SU-DHL-6 (cell line): ENCODE data around the gene TMEM212.

Experiments used
- H2AFZ ChIP-seq: fragments of 200-600 bp; sonication (generic); 2 replicates; pipeline ENCODE4 v1.6.1; 2014; ENCODE audit warnings: low read depth, mild to moderate bottlenecking, moderate library complexity, mixed read lengths, antibody characterized with exemption, low read length; ENCODE audit not compliant: severe bottlenecking
- H3F3A ChIP-seq: fragments of 200-600 bp; shearing (Covaris generic); 2 replicates; pipeline ENCODE4 v1.6.0; 2016; ENCODE audit warnings: antibody characterized with exemption, mild to moderate bottlenecking; ENCODE audit not compliant: insufficient read depth
- H3K27ac ChIP-seq: fragments of 200-600 bp; sonication (generic); 2 replicates; pipeline ENCODE4 v1.5.1; 2016; ENCODE audit warnings: low read depth, mild to moderate bottlenecking, low read length, moderate library complexity, mixed read lengths
- H3K27me3 ChIP-seq: fragments of 200-600 bp; sonication (generic), shearing (Covaris generic); 2 replicates; pipeline ENCODE4 v1.6.0; 2014; ENCODE audit warnings: mild to moderate bottlenecking, low read length
- H3K36me3 ChIP-seq: fragments of 200-600 bp; sonication (generic); 2 replicates; pipeline ENCODE4 v1.6.1; 2014; ENCODE audit warnings: mild to moderate bottlenecking, low read length, mixed read lengths
- H3K4me2 ChIP-seq: fragments of 300-600, 200-600 bp; shearing (Covaris generic), sonication (generic); 2 replicates; pipeline ENCODE4 v1.6.0; 2014; ENCODE audit warnings: low read length, low read depth, mild to moderate bottlenecking; ENCODE audit not compliant: poor library complexity, severe bottlenecking
- H3K4me3 ChIP-seq: fragments of 200-600 bp; sonication (generic); 2 replicates; pipeline ENCODE4 v1.5.1; 2014; ENCODE audit warnings: antibody characterized with exemption, low read length, mild to moderate bottlenecking, mixed read lengths; ENCODE audit not compliant: insufficient read depth, poor library complexity, severe bottlenecking
- H3K79me2 ChIP-seq: fragments of 200-600 bp; sonication (generic); 2 replicates; pipeline ENCODE4 v1.6.1; 2014; ENCODE audit warnings: mild to moderate bottlenecking, low read length, moderate library complexity; ENCODE audit not compliant: insufficient read depth
- H3K9ac ChIP-seq: fragments of 200-600 bp; sonication (generic); 2 replicates; pipeline ENCODE4 v1.7.0; 2014; ENCODE audit warnings: mild to moderate bottlenecking, low read length
- H3K9me2 ChIP-seq: fragments of 200-600 bp; sonication (generic); replicated peaks from 2 replicates; pipeline ENCODE4 v1.6.1; 2014; ENCODE audit warnings: low read length; ENCODE audit not compliant: insufficient read depth
- H3K9me3 ChIP-seq: fragments of 200-600 bp; sonication (generic); 2 replicates; pipeline ENCODE4 v1.6.1; 2014; ENCODE audit warnings: low read length, mixed read lengths; ENCODE audit not compliant: insufficient read depth
- H4K20me1 ChIP-seq: fragments of 200-600 bp; sonication (generic); 2 replicates; pipeline ENCODE4 v1.6.1; 2014; ENCODE audit warnings: low read depth, mild to moderate bottlenecking, antibody characterized with exemption, low read length, moderate library complexity, mixed read lengths
- EZH2phosphoT487 ChIP-seq: fragments of 200-600 bp; sonication (generic), shearing (Covaris generic); conservative IDR thresholded peaks from 2 replicates; pipeline ENCODE4 v1.6.1; 2018; ENCODE audit warnings: mild to moderate bottlenecking, antibody characterized with exemption, low read length, moderate library complexity, mixed read lengths
- TF ChIP-seq, protein P1 (sequence below): fragments of 200-600 bp; sonication (generic); IDR thresholded peaks from one replicate; pipeline ENCODE4 v1.5.1; 2017; ENCODE audit warnings: antibody characterized with exemption, mild to moderate bottlenecking, low read length, moderate library complexity; ENCODE audit not compliant: insufficient read depth, poor library complexity, severe bottlenecking

TMEM212 gene

DNA sequence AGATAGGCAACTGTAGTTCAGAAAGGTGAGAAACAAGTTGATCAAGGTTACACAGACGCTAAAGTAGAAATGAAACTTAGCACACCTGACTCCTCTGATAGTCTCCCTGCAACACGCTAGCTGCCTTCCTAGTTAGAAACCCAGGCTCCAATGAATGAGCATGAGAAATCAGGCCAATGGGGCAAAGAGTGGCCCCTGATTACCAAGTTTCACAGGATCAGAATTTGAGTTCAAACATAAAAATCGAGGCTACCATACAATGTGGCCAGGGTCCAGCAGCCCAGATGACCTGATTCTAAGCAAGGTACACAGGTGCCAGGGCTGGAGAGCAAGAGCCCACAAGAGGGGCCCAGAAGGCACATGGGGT is 40.6 kb upstream of the TMEM212 start:
- no peaks in the 10 kb centered on the region for H4K20me1 ChIP-seq
- no peaks in the 10 kb centered on the region for H3K79me2 ChIP-seq
- no peaks in the 10 kb centered on the region for H3K9me3 ChIP-seq
- TF ChIP-seq, protein P1, sequence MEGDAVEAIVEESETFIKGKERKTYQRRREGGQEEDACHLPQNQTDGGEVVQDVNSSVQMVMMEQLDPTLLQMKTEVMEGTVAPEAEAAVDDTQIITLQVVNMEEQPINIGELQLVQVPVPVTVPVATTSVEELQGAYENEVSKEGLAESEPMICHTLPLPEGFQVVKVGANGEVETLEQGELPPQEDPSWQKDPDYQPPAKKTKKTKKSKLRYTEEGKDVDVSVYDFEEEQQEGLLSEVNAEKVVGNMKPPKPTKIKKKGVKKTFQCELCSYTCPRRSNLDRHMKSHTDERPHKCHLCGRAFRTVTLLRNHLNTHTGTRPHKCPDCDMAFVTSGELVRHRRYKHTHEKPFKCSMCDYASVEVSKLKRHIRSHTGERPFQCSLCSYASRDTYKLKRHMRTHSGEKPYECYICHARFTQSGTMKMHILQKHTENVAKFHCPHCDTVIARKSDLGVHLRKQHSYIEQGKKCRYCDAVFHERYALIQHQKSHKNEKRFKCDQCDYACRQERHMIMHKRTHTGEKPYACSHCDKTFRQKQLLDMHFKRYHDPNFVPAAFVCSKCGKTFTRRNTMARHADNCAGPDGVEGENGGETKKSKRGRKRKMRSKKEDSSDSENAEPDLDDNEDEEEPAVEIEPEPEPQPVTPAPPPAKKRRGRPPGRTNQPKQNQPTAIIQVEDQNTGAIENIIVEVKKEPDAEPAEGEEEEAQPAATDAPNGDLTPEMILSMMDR = no peak
- TF ChIP-seq EZH2phosphoT487 = no peak
- H3K27me3 ChIP-seq = no peaks in the 10 kb centered on the region
- H3K9me2 ChIP-seq = no peaks in the 10 kb centered on the region
- no peak overlapping the region for H3K27ac ChIP-seq
- no peak overlapping the region for H3K4me3 ChIP-seq
- H3K9ac ChIP-seq = no peak overlapping the region
- no peak overlapping the region for H3K4me2 ChIP-seq
- H2AFZ ChIP-seq = no peak overlapping the region
- no peaks in the 10 kb centered on the region for H3F3A ChIP-seq
- no peaks in the 10 kb centered on the region for H3K36me3 ChIP-seq

DNA sequence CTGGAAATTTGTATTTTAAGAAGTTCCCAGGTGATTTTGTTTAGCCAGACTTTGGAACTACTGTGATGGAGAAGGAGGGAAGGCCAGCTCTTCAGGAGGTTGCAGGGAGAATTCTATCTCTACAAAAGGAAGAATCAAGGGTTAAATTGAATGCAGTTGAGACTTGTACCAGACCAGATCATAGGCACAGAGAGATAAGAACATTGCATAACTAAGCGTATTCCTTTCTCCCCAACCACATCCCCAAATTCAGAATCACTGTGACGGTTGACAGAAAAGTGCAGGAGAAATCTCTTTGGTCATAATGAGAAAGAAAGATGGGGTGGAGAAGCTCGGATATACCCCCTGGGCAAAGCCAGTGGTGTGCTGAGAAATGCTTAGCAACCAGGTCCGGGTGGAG is 40.1 kb upstream of the TMEM212 start:
- Histone ChIP-seq H3K79me2 (no peaks in the 10 kb centered on the region), H2AFZ (no peak overlapping the region), H3K4me3 (no peak overlapping the region), H3K27me3 (no peaks in the 10 kb centered on the region), H3K27ac (no peak overlapping the region), H3K9me2 (no peaks in the 10 kb centered on the region), H3K9me3 (no peaks in the 10 kb centered on the region), H4K20me1 (no peaks in the 10 kb centered on the region), H3K36me3 (no peaks in the 10 kb centered on the region), H3F3A (no peaks in the 10 kb centered on the region), H3K4me2 (no peak overlapping the region), H3K9ac (no peak overlapping the region)
- TF ChIP-seq, protein P1 = no peak

DNA sequence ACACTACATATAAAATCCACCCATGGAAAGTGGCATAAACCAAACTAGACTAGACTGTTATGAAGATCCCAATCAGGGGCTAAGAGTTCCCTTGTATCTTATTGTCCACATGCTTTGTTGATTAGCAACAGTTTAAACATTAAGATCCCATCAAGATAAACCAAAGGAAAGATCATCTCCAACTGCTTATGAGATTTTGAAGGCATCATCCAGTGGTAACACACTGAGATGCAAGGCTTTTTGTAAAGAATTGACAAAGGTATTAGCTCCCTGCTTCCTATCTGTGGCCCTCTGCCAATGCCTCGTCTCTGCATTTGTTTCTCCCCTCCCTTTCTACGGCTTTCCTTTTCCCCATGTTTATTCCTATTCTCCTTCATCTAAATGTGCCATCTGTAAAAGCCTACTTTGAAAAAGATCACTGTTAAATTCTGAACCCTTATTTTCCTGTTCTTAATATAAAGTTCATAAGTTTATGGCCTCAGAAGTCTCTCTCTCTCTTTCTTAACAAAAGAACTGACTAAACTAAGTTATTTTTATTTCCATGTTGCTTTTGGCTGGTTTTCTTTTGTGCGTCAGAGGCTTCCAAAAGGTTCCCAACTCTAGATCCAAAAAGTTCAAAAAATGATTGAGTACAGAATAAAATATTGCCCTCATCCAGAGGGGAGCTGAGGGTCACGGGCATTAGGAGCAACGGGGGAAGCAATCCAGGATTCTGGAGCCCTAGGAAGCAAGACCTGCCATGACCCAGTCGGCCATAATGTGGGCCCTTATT is 38.3 kb upstream of the TMEM212 start:
- no peak for TF ChIP-seq EZH2phosphoT487
- TF ChIP-seq, protein P1 = no peak
- H3K27ac ChIP-seq = no peak overlapping the region
- H3K27me3 ChIP-seq = no peaks in the 10 kb centered on the region
- H3K9me2 ChIP-seq = no peaks in the 10 kb centered on the region
- H2AFZ ChIP-seq = no peak overlapping the region
- H3K36me3 ChIP-seq = no peaks in the 10 kb centered on the region
- H3K4me3 ChIP-seq = no peak overlapping the region
- H3K79me2 ChIP-seq = no peaks in the 10 kb centered on the region
- no peak overlapping the region for H3K4me2 ChIP-seq
- no peaks in the 10 kb centered on the region for H3F3A ChIP-seq
- H3K9ac ChIP-seq = no peak overlapping the region
- no peaks in the 10 kb centered on the region for H4K20me1 ChIP-seq
- no peaks in the 10 kb centered on the region for H3K9me3 ChIP-seq
